Colonic mucosa (tissue), 4 donors: ENCODE data around the gene ABHD2. TPM values are rescaled to one million over a fixed set of nuclear protein-coding genes. Genes with fewer than 3 reads are reported as not detected.
A peak's percentile ranks its signal among the peaks of the same experiment; 100 is the strongest.

Source experiments
- DNase-seq: peaks from one replicate; pipeline ENCODE4 v3.0.0-alpha.2; 2020
- H3K27ac ChIP-seq: fragments of 200-600 bp; one replicate; pipeline ENCODE4 v1.8.0; 2021
- H3K27me3 ChIP-seq: fragments of 200-600 bp; one replicate; pipeline ENCODE4 v1.8.0; 2021
- H3K36me3 ChIP-seq: fragments of 200-600 bp; one replicate; pipeline ENCODE4 v1.8.0; 2021
- H3K4me1 ChIP-seq: fragments of 200-600 bp; one replicate; pipeline ENCODE4 v1.8.0; 2021; ENCODE audit warnings: mild to moderate bottlenecking
- H3K4me3 ChIP-seq: fragments of 200-600 bp; one replicate; pipeline ENCODE4 v1.8.0; 2021
- H3K9ac ChIP-seq, 2 donors: one replicate each; pipeline ENCODE4 v1.7.0; 2013; ENCODE audit warnings: control low read depth in 2 of 2, low read depth in 2 of 2, low read length in 2 of 2
- H3K9me3 ChIP-seq: fragments of 200-600 bp; one replicate; pipeline ENCODE4 v1.8.0; 2021
- intact Hi-C: fragments of 100-400 bp; cut with DNase I; formaldehyde crosslinking; loops from one replicate; pipeline ENCODE4 v1.14.1; 2022
- total RNA-seq, 2 donors: library from RNA; stranded (reverse); fragmentation: NEBNext Ultra II Directional in 1 of 2; extraction: Animal tissue kit (Norgen Biotek cat#: 25700) in 1 of 2; gene quantifications; one replicate each; pipeline ENCODE4 v1.2.1, GENCODE V29; 2021
- TF ChIP-seq, protein P1 (sequence below): fragments of 200-600 bp; IDR thresholded peaks from one replicate; pipeline ENCODE4 v1.8.0; 2022; ENCODE audit warnings: antibody characterized with exemption, mild to moderate bottlenecking
- donor health status: healthy.
- donor health status: DM: no; HTN: no; CAD: no.
- donor health status: DM: no; HTN: no; CAD: no.

Gene ABHD2
- total RNA-seq, 2 donors from 2014 or later, result 71.5 to 86.7 TPM

DNA sequence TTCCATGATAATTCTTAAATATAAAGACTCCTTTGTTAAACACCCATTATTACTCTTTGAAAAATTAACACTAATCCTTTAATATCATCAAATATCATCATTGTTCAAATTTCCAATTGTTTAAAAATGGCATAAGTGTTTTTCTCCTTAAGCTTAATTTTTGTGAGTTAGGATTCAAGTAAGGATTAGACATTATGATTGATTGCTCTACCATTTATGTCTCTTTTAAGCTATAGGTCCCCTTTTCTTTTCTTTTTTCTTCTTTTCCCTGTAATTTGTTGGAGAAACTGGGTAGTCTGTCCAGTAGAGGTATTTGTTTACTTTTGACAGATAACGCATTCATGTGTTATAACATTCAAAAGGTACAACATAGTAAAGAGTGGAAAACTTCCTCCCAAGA lies 9.1 kb downstream of the ABHD2 start:
- no peak overlapping the region for H3K27ac ChIP-seq
- DNase-seq, result no peak
- TF ChIP-seq, protein P1, sequence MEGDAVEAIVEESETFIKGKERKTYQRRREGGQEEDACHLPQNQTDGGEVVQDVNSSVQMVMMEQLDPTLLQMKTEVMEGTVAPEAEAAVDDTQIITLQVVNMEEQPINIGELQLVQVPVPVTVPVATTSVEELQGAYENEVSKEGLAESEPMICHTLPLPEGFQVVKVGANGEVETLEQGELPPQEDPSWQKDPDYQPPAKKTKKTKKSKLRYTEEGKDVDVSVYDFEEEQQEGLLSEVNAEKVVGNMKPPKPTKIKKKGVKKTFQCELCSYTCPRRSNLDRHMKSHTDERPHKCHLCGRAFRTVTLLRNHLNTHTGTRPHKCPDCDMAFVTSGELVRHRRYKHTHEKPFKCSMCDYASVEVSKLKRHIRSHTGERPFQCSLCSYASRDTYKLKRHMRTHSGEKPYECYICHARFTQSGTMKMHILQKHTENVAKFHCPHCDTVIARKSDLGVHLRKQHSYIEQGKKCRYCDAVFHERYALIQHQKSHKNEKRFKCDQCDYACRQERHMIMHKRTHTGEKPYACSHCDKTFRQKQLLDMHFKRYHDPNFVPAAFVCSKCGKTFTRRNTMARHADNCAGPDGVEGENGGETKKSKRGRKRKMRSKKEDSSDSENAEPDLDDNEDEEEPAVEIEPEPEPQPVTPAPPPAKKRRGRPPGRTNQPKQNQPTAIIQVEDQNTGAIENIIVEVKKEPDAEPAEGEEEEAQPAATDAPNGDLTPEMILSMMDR, result no peak
- no peak overlapping the region for H3K9ac ChIP-seq
- no peaks in the 10 kb centered on the region for H3K27me3 ChIP-seq
- no peaks in the 10 kb centered on the region for H3K36me3 ChIP-seq
- H3K9me3 ChIP-seq, result no peaks in the 10 kb centered on the region
- intact Hi-C loops, result no loop called here
- H3K4me3 ChIP-seq, result no peak overlapping the region
- H3K4me1 ChIP-seq, result peaks cover 5% of the 10 kb centered on the region

DNA sequence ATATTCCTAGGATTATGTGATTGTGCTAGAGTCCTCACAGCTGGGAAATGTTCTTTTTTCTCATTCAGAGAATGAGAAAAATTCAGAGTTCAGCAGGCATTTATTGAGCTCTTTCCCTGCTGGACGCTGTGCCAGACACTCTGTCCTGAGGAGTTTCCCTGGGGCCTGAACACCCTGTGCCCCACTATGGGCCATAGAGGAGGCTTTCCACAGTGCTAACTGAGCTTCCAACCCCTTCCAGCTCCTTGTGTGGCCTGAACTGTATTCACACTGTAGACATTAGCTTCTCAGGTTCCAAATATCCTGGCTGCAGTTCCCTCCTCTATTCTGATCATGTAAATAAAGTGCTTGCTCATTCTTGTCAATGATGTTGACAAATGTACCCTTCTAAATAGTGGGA lies 10.0 kb downstream of the ABHD2 start:
- H3K9ac ChIP-seq, result no peak overlapping the region
- H3K27me3 ChIP-seq, result no peaks in the 10 kb centered on the region
- H3K4me1 ChIP-seq, result peaks cover 5% of the 10 kb centered on the region
- TF ChIP-seq, protein P1, result no peak
- H3K4me3 ChIP-seq, result no peak overlapping the region
- H3K9me3 ChIP-seq, result no peaks in the 10 kb centered on the region
- H3K27ac ChIP-seq, result no peak overlapping the region
- H3K36me3 ChIP-seq, result no peaks in the 10 kb centered on the region
- intact Hi-C loops, result no loop called here
- DNase-seq, result no peak

DNA sequence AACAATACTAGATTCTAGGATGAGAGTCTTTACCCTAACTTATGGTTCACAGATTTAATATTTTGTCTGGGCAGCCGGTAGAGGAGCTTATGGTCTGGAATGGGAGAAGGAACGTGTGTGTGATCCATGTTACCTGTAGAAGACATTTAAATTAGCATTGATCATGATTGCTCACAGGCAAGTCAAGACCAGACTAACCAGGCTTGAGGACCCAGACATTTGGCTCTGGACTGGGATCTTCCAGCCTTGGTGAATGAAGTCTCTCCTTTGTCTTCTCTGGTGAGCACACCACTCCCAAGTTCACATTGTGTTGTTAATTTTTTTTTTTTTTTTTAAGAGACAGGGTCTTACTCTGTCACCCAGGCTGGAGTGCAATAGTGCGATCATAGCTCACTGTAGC lies 11.7 kb downstream of the ABHD2 start:
- H3K27me3 ChIP-seq, result no peaks in the 10 kb centered on the region
- no peaks in the 10 kb centered on the region for H3K4me1 ChIP-seq
- no peaks in the 10 kb centered on the region for H3K36me3 ChIP-seq
- TF ChIP-seq, protein P1, result no peak
- DNase-seq, result no peak
- no peak overlapping the region for H3K9ac ChIP-seq
- intact Hi-C loops, result no loop called here
- no peak overlapping the region for H3K27ac ChIP-seq
- no peak overlapping the region for H3K4me3 ChIP-seq
- no peaks in the 10 kb centered on the region for H3K9me3 ChIP-seq

DNA sequence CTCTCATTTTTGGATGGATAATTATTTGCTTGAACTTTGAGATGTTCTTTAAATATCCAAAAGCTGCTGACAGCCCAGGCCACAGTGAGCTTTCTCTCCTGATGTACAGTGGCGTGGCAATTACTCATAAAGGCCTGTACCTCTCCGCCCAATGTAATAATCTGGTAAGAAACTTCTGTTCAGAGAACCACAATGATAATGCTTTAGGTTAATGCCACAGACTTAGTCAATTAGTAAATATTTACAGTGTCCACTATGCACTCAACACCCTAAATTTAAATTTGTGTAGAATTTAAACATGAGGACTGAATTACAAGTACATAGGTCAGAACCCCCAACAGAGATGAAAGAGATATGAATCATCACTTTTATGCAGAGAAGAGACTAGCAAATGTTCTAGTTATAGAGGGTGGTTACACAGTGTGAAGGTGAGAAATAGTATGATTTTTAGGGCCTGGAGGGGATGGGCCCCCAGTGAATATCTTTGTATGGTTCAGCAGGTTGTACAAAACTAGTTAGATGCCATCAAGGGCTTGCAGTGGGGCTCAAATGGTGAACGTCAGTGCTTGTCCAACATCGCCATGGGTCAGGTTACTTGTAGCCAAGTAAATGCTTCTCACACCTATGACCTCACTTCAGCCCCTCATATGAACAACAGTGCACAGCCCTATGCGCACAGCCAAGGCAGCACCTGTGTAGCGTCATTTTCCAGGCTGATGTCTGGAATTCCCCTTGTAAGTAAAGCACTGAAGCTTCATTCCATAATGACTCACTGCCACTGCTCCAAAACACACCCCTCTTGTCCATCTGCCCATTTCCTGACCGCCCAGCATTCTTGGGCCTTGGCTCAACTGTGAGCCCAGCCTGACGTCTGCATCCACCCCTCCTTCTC lies 13.3 kb downstream of the ABHD2 start:
- Histone ChIP-seq H3K27me3 (no peaks in the 10 kb centered on the region), H3K4me1 (no peaks in the 10 kb centered on the region), H3K4me3 (no peak overlapping the region), H3K36me3 (no peaks in the 10 kb centered on the region), H3K9me3 (no peaks in the 10 kb centered on the region), H3K27ac (peak overlapping the region; percentile 20), H3K9ac (no peak overlapping the region)
- peak; percentile 50 for DNase-seq
- TF ChIP-seq, protein P1, result no peak
- intact Hi-C loops, result no loop called here

DNA sequence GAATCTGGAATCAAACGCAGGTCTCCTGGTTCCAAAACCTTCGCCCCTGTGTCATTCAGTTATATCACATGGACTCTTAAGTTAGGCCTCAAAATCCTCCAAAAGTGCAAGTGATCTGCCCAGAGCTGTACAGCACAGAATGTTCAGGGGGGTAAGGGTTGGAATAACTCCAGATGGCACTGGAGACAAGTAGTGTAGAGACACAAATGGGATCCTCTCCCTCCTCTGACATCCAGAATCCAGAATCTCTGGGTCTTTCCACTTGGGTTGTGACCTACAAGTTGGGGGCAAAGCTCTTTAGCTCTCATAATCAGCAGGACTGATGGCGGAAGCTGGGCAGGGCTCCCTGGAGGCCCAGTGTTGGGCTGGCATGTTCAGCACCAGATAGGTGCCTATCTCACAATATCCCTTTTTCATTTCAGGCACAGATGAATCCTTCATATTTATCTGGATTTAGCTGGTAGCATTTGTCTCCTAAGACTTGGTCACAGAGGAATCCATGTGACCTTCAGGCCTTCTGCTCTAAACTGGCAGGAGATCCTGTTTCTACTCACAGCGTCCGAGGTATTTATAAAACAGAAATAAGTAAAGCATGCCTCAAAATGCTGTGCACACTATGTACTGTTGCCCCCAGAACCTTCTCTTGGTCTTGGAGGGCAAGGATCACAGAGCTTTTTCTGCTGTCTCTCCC lies 15.4 kb downstream of the ABHD2 start:
- H3K9me3 ChIP-seq, result no peaks in the 10 kb centered on the region
- H3K4me3 ChIP-seq, result no peak overlapping the region
- no peaks in the 10 kb centered on the region for H3K27me3 ChIP-seq
- H3K27ac ChIP-seq, result no peak overlapping the region
- no peaks in the 10 kb centered on the region for H3K4me1 ChIP-seq
- DNase-seq, result no peak
- H3K36me3 ChIP-seq, result no peaks in the 10 kb centered on the region
- no peak overlapping the region for H3K9ac ChIP-seq
- intact Hi-C loops, result no loop called here
- TF ChIP-seq, protein P1, result no peak
